GM21528 (cell line): Measurements from ENCODE around the gene AP4M1.
"Not testable (repeated sequence)": the region's sequence is repeated elsewhere in the genome, so short reads cannot be mapped to it uniquely, and the experiment has no call there.

Experiments
- ATAC-seq: cut with Tn5 transposase; IDR thresholded peaks from one replicate; pipeline ENCODE4 v1.9.1; 2021; ENCODE audit warnings: mild to moderate bottlenecking, moderate library complexity; ENCODE audit not compliant: unreplicated experiment, low FRiP score

Gene AP4M1

GRCh38 chr7:100130220-100130607 lies 28.8 kb downstream of the AP4M1 start:
- not testable (repeated sequence) for ATAC-seq

GRCh38 chr7:100130608-100131453 lies 29.4 kb downstream of the AP4M1 start:
- ATAC-seq, result no peak

GRCh38 chr7:100132126-100132525 lies 30.7 kb downstream of the AP4M1 start:
- no peak for ATAC-seq

GRCh38 chr7:100132697-100133151 lies 31.3 kb downstream of the AP4M1 start:
- ATAC-seq, result no peak

GRCh38 chr7:100137851-100138760 lies 36.7 kb downstream of the AP4M1 start:
- ATAC-seq, result no peak

- no peak for ATAC-seq
Measured at GRCh38 chr7:100141555-100141949, 40.1 kb downstream of the AP4M1 start.

- ATAC-seq, result no peak
Measured at GRCh38 chr7:100142461-100142860, 41.0 kb downstream of the AP4M1 start.

GRCh38 chr7:100146350-100146749 lies 44.9 kb downstream of the AP4M1 start:
- not testable (repeated sequence) for ATAC-seq

GRCh38 chr7:100147278-100147677 lies 45.8 kb downstream of the AP4M1 start:
- ATAC-seq, result no peak

- no peak for ATAC-seq
Measured at GRCh38 chr7:100148225-100148558, 46.7 kb downstream of the AP4M1 start.

- peak; percentile 98 for ATAC-seq
Measured at GRCh38 chr7:100148559-100149328, 47.3 kb downstream of the AP4M1 start, which contains the start of gene LAMTOR4. Gene LAMTOR4 (plus strand): TSS chr7:100148918. CDS start chr7:100148973, 55 bp downstream.

GRCh38 chr7:100152404-100152803 lies 51.0 kb downstream of the AP4M1 start:
- ATAC-seq, result no peak

GRCh38 chr7:100152937-100153666 lies 51.7 kb downstream of the AP4M1 start:
- ATAC-seq, result no peak

- no peak for ATAC-seq
Measured at GRCh38 chr7:100153708-100154535, 52.5 kb downstream of the AP4M1 start.

- no peak for ATAC-seq
Measured at GRCh38 chr7:100154651-100155491, 53.4 kb downstream of the AP4M1 start.

- ATAC-seq, result no peak
Measured at GRCh38 chr7:100155553-100156317, 54.3 kb downstream of the AP4M1 start.

GRCh38 chr7:100156331-100157068 lies 55.1 kb downstream of the AP4M1 start:
- ATAC-seq, result no peak
